ENCODE data around the gene MATN3. TPM values are rescaled to one million over a fixed set of nuclear protein-coding genes. Genes with fewer than 3 reads are reported as not detected.

Gene MATN3
- total RNA-seq, 1 experiment from 2014 or later = 13.5 TPM

DNA sequence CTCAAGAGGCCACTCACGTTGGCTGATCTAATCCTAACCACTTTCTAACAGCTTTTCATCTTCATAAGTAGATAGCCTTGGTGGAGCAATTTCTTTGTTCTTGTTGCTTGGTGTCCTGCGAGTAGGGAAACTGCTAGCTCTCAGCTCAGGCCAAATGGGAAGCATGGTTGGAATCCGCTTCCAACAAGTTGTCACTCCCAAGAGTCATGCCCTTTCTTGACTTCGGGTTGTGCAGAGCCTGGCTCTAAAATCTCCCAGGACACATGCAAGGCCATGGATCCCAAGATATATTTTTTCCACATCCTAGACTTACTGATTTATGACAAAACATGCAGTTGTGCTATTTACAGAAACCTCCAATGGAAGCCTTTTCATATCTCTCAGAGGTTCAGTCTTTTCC is 7.3 kb upstream of the MATN3 start:
- TF ChIP-seq, protein P1, sequence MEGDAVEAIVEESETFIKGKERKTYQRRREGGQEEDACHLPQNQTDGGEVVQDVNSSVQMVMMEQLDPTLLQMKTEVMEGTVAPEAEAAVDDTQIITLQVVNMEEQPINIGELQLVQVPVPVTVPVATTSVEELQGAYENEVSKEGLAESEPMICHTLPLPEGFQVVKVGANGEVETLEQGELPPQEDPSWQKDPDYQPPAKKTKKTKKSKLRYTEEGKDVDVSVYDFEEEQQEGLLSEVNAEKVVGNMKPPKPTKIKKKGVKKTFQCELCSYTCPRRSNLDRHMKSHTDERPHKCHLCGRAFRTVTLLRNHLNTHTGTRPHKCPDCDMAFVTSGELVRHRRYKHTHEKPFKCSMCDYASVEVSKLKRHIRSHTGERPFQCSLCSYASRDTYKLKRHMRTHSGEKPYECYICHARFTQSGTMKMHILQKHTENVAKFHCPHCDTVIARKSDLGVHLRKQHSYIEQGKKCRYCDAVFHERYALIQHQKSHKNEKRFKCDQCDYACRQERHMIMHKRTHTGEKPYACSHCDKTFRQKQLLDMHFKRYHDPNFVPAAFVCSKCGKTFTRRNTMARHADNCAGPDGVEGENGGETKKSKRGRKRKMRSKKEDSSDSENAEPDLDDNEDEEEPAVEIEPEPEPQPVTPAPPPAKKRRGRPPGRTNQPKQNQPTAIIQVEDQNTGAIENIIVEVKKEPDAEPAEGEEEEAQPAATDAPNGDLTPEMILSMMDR (conservative IDR thresholded peaks at IDR 0.05) = no peak
- H3K36me3 Mint-ChIP-seq (ENCODE audit: insufficient read depth in 1 of 3, low read depth in 3 of 3) = peaks cover 20 to 29% (median 23%) of the 10 kb centered on the region in 3 experiments
- Histone ChIP-seq H2BK5ac (ENCODE audit: insufficient read length, low read length) (no peak overlapping the region), H3K4me2 (ENCODE audit: insufficient read depth, insufficient read length, low read length) (no peak overlapping the region), H2BK12ac (ENCODE audit: insufficient read length, low read depth, low read length) (no peak overlapping the region), H3K9ac (ENCODE audit: extremely low read depth, insufficient read length, low read length) (no peak overlapping the region), H2BK15ac (ENCODE audit: low read depth, low read length) (no peak overlapping the region), H3K4me1 (ENCODE audit: insufficient read depth, low read length) (no peaks in the 10 kb centered on the region), H3K79me1 (ENCODE audit: insufficient read depth, low read depth, low read length, poor library complexity, severe bottlenecking) (no peaks in the 10 kb centered on the region), H4K20me1 (ENCODE audit: control insufficient read depth, insufficient read depth, insufficient read length) (no peaks in the 10 kb centered on the region), H3K23me2 (ENCODE audit: insufficient read length, low read depth, low read length, poor library complexity, severe bottlenecking) (no peaks in the 10 kb centered on the region), H3K27ac (ENCODE audit: insufficient read length, low read depth, low read length) (no peak overlapping the region), H3K56ac (ENCODE audit: insufficient read length, low read depth, low read length) (no peak overlapping the region), H4K5ac (ENCODE audit: insufficient read length, low read depth, low read length) (no peak overlapping the region), H4K91ac (ENCODE audit: insufficient read length, low read depth, low read length) (no peak overlapping the region), H3K18ac (ENCODE audit: insufficient read length, low read depth, low read length) (no peak overlapping the region), H3K79me2 (ENCODE audit: insufficient read depth, low read length) (no peaks in the 10 kb centered on the region), H2BK20ac (ENCODE audit: low read depth, low read length, poor library complexity, severe bottlenecking) (no peak overlapping the region), H3T11ph (ENCODE audit: low read length) (no peak overlapping the region), H2BK120ac (ENCODE audit: low read depth, low read length, poor library complexity, severe bottlenecking) (no peak overlapping the region), H3K27me3 (ENCODE audit: insufficient read depth, low read length) (no peaks in the 10 kb centered on the region), H3K23ac (ENCODE audit: insufficient read length, low read depth, low read length) (no peak overlapping the region), H3K9me3 (ENCODE audit: control insufficient read depth, low read depth, low read length) (peaks cover 9% of the 10 kb centered on the region), H3K14ac (ENCODE audit: insufficient read depth, low read length) (no peak overlapping the region), H2AK5ac (ENCODE audit: insufficient read length, low read length) (no peak overlapping the region), H3K4ac (ENCODE audit: low read depth, low read length) (no peak overlapping the region), H2AFZ (ENCODE audit: low read length) (no peak overlapping the region), H4K8ac (replicated peaks; ENCODE audit: insufficient read length, low read depth, low read length) (no peak overlapping the region)
- WGBS (ENCODE audit: extremely low coverage, insufficient read length, low lambda C conversion rate) = no CpG with 5 or more reads among the region's 4 CpGs
- H3K27me3 Mint-ChIP-seq (ENCODE audit: low read depth) = peaks cover under 1% of the 10 kb centered on the region
- DNase-seq = no peak
- no peak overlapping the region for H3K4me3 Mint-ChIP-seq
- H3K4me1 Mint-ChIP-seq = no peaks in the 10 kb centered on the region
- peaks cover 27 to 35% of the 10 kb centered on the region in 2 experiments for H3K9me3 Mint-ChIP-seq
- peak overlapping the region in 1 of 3 experiments; percentile 49; a peak in 2 of 7 replicates for H3K27ac Mint-ChIP-seq

Data from H9 (cell line).